HG03469 (cell line): ENCODE results near the gene DIDO1.
"Not testable (repeated sequence)": the region's sequence is repeated elsewhere in the genome, so short reads cannot be mapped to it uniquely, and the experiment has no call there.

Experiments
- ATAC-seq: cut with Tn5 transposase; IDR thresholded peaks from one replicate; pipeline ENCODE4 v1.9.1; 2021; ENCODE audit warnings: mild to moderate bottlenecking, moderate library complexity, moderate number of reproducible peaks; ENCODE audit not compliant: unreplicated experiment

The DIDO1 gene

DNA sequence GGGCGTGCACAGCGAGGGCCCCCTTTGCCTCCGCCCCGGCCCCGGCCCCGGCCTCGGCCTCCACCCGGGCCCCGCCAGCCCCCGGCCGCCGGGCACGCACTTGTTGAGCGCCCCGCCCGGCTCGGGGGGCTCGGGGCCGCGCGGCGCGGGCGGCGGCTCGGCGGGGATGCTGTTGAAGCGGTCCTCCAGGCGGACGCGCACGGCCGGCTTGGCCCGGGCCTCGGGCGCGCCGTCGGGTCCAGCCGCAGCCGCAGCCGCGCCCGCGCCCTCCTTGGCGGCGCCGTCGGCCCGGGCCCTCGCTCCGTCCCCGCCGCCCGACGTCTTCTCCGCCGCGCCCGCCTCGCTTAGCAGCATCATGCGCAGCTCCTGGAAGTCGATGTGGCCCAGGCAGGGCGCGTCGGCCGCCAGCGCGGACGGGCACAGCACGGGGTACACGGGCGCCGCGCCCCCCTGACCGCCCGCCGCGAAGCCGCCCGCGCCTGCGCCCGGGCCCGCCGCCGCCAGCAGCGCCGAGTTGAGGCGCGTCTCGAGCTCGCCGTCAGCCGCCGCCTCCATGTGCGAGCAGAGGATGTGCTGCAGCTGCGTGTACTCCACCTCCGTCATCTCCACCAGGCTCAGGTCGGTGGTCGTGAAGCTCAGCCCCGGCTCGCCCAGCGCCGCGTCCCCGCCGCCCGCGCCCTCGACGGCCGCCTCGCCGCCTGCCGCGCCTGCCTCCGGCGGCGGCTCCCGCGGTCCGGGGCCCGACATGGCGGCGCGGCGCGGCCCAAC, 65.2 kb downstream of the DIDO1 start:
- no peak for ATAC-seq

DNA sequence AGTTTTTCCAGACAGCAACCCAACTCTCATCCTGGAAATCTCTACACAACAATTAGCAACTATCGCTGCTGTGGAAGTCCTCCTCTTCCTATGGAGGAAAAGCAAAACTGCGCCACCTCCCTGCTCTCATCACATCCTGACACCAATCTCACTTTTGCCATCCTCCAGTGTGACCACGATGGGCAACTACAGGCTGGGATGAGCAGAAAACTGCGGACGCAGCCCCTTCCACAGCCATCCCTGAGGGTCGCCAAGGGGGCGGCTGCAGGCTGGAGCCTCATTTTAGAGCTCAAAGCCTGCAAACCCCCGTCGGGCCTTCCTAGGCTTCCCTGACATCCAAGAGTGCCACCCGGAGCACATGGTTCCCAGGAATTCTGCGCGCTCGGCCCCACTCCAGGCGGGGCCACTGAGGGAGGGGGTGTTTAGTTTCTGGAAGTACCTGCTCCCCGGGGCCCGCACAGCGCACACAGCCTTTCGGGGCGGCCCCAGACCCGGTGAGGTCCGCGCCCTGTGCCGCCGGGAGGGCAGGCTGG, 65.8 kb downstream of the DIDO1 start:
- no peak for ATAC-seq

DNA sequence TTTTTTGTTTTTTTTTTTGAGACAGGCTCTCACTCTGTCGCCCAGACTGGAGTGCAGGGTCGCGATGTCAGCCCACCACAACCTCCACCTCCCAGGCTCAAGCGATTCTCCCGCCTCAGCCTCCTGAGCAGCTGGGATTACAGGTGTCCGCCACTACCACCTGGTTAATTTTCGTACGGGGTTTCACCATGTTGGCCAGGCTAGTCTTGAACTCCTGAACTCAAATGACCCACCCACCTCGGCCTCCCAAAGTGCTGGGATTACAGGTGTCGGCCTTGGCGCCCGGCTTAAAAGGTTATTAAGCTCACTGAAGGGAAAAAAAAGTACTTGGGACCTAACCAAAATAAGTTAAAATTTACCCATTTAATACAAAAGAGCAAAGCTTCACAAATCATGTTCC, 66.6 kb downstream of the DIDO1 start:
- no peak for ATAC-seq

DNA sequence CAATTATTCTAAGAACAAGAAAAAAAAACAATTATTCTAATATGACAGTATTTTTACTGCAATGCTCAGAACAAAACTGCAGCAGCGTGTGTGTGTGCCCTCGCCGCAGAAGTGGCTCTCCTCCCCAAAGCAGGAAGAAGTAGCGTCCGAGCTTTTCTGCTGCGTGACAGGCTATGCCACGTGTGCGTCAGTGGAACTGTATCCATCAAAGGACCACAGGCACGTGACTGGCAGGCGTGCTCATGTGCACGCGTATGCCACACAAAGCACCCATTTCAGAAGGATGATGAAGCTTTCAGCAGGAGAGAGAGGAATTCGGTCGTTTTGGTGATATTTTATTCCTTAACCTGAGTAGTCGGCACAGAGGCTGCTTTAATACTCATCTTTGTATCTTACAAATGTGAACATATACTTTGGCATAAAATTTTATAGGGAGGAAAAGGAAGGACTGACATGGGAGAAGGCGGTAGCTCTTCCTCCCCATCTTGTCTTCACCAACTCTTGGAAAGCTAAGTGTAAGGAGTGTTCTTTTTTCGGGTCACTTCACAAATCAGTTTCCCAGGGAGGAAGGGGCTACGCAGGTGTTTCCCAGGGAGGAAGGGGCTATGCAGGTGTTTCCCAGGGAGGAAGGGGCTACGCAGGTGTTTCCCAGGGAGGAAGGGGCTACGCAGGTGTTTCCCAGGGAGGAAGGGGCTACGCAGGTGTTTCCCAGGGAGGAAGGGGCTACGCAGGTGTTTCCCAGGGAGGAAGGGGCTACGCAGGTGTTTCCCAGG, 68.1 kb downstream of the DIDO1 start:
- no peak for ATAC-seq

DNA sequence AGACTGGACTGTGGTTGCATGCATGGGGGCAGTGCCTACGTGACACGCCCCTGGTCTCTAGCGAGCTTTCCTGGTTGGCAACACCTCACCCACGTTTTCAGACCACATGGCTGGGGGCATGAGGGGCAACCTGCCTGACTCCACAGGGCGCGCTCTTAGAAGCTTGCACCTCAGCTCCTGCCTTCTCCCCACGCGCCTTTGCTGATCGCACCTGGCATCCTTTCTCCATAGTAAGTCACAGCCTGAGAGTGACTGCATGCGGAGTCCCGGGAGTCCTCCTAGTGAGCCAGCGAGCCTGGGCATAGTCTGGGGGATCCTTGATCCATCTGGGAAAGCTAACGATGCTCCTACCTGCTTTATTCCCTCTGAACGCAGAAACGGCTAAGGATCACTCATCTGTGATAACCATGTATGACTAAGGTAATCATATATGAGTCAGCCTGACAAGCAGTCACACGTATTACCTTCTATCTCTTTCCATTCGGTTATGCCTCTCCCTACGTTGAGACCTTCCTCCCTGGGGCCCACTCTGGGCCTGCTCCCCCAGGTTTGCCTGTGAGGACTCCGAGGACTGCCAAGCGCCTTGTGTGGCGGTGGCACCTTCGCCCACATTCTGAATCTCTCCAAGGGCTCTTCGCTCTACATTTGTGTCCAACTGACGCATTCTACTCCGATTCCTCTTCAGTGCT, 69.2 kb downstream of the DIDO1 start:
- ATAC-seq = no peak

DNA sequence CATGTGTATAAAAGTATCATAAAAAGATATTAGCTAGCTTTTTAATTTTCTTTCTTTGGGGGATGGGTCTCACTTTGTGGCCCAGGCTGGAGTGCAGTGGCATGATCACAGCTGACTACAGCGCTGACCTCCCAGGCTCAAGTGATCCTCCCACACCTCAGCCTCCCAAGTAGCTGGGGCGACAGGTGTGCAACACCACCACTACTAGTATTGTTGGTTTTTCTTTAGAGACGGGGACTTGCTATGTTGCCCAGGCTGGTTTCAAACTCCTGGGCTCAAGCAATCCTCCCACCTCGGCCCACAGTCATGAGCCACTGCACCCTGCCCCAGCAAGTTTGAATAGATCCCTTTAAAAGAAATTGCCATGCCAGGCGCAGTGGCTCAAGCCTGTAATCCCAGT, 71.2 kb downstream of the DIDO1 start:
- ATAC-seq = no peak

DNA sequence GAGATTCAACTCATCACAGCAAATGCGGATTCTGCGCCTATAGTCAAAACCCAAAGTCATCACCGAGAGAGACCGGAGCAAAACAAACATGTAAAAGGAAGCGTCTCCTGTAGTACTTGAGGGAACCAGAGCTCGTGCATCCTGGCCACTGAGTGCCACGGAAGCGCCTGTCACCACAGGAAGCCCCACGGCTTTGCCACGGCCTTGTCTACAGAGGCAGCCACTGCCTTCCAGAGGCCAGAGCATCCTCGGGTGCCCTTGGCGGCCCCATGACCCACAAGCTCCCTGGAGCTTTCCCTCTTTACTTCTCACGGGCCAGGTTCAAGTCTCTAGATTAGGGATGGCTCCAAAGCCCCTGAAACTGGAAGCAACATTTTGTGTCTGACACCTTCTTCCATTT, 72.2 kb downstream of the DIDO1 start:
- no peak for ATAC-seq

DNA sequence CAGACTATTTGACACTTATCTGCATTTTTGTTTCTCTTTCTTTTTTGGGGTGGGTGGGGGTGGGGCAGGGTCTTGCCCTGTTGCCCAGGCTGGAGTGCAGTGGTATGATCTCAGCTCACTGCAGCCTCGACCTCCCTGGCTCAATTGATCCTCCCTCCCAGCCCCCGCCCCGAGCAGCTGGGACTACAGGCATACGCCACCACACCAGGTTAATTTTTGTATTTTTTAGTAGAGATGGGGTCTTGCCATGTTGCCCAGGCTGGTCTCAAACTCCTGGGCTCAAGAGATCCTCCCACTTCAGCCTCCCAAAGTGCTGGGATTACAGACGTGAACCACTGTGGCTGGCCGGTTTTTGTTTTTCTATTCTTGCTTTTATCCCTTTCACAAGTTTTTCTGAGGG, 73.0 kb downstream of the DIDO1 start:
- ATAC-seq = not testable (repeated sequence)

DNA sequence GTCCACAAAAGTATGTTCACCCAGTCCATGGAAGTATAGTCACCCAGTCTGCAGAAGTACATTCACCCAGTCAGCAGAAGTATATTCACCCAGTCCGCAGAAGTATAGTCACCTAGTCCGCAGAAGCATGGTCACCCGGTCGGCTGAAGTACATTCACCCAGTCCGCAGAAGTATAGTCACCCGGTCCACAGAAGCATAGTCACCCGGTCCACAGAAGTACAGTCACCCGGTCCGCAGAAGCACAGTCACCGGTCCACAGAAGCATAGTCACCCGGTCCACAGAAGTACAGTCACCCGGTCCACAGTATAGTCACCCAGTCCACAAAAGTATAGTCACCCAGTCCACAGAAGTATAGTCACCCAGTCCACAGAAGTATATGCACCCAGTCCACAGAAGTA, 73.5 kb downstream of the DIDO1 start:
- ATAC-seq = no peak

DNA sequence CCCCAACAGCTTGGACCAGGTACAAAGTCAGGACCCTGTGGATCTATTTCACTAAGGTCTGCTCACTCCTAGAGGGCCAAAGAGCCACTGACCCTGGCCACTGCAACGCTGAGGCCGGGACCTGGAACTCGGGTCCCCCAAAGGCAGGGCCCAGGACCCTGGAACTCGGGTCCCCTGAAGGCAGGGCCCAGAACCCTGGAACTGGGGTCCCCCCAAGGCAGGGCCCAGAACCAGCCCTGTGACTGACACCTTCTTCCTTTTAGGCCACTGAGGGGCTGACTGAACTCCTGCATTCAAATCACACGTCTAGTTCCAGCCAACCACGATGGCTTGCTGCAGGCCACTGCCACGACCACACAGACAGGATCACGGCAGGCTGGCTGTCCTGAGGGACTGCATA, 74.1 kb downstream of the DIDO1 start:
- ATAC-seq = no peak

DNA sequence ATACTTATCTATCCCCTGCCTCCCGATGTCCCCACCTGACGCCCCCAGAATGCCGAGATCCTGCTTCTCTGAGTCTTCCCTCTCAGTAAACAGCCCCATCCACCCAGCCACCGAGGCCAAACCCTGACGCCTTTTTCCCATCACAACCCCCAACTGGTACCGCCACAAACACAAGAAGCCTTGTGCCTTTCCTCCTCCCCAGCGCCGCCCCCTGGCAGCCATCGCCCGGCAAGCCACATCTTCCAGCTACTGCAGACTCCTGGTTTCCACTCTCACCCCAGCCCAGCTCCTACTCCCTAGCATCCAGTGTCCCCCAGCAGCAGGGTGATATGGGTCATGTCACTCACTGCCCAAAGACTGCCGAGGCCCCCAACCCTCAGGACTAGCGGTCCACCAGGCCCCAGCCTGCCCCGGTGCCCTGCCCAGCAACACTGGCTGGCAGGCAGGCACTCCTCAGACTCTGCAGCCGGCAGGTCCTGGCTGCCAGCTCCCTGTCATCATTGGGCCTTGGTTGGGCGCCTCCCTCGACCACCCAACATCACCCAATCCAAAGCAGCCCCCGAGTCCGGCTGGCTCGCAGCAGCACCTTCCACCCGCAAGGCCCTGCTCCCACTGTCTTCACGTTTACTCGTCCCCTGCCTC, 75.9 kb downstream of the DIDO1 start:
- ATAC-seq = no peak

DNA sequence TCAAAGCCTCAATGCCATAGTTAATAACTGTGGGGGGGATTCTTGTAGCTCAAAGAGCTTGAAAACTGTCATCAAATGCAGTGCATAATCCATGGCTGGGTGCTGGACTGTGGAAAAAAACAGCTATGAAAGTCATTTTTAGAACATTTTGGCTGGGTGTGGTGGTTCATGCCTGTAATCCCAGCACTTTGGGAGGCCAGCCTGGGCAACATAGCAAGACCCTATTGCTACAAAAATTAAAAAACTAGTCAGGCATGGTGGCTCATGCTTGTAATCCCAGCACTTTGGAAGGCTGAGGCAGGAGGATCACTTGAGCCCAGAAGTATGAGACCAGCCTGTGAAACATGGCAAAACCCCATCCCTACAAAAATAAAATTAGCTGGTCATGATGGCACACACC, 76.9 kb downstream of the DIDO1 start:
- ATAC-seq = no peak

DNA sequence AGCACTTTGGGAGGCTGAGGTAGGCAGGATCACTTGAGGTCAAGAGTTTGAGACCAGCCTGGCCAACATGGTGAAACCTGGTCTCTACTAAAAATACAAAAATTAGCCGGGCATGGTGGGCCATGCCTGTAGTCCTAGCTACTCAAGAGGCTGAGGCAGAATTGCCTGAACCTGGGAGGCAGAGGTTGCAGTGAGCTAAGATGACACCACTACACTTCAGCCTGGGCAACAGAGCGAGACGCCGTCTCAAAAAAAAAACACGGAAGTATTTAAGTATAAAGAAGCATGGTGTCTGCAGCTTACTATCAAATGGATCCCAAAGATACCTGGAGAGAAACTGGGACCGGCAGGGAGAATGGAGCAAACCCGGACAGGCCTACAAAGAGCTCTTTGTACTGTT, 77.4 kb downstream of the DIDO1 start:
- ATAC-seq = not testable (repeated sequence)

DNA sequence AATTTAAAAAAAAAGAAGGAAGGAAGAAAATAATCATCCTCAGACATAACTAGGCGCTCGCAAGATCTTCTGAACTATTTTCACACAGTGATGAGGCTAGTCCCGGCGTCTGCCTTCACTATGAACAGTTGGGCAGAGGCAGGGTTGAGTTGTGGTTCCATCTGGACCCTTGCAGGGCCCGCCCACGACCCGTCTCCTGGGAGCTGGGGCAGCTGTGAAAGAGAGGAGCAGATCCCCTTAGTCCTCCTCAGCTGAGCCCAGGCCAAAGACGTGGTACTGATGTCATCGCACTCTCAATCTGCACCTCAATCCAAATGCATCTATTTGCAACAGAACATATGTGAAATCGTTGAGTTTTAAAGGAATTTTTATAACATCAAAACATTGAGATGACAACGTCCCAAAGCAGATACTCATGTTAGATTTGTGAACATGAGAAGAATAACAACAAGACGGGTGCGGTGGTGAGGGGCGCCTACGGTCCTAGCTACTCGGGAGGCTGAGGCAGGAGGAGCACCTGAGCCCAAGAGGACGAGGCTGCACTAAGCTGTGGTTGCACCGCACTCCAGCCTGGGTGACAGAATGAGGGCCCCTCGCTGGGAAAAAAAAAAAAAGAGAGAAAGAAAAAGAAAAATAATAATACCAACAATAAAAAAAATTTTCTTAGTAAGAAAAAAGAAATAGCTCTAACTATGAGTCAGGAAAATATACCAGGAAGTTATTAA, 80.0 kb downstream of the DIDO1 start:
- ATAC-seq = no peak

DNA sequence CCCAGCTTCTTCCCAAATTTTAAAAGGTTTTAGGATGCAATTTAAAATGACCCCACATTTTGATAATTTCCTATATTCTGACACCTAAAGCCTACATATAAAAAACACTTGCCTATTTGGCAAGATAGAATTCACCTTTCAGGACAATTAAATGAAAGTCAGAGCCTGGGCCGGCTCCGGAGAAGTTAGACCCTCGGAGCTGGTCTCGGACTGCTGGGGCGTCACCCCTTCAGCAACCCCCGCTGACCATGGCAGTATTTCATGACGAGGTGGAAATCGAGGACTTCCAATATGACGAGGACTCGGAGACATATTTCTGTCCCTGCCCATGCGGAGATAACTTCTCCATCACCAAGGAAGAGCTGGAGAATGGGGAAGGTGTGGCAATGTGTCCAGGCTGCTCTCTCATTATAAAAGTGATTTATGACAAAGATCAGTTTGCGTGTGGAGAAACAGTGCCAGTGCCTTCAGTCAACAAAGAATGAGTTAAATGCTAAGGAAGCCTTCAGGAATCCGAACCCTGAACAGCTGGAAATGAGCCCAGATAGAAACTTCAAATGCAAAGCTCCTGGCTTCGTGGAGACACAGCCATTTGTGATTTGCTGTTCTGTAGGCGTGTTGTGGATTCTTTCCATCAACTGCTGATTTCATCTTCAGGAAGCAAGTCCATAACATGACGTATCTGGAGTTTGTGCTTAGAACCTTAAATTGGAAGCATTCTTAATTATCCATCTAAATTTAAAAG, 80.7 kb downstream of the DIDO1 start:
- ATAC-seq = no peak

DNA sequence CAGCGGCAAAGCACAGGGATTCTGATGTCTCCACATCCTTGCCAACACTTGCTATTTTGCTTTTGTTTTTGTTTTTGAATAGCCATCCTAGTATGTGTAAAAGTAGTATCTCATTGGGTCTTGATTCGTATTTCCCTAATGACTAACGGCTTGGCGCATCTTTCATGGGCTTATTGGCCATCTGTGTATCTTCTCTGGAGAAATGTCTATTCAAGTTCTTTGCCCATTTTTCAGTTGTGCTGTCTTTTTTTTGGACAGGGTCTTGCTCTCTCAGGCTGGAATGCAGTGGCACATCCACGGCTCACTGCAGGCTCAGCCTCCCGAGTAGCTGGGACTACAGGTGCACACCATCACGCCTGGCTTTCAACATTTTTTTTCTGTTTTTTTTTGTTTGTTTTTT, 82.1 kb downstream of the DIDO1 start:
- ATAC-seq = no peak

DNA sequence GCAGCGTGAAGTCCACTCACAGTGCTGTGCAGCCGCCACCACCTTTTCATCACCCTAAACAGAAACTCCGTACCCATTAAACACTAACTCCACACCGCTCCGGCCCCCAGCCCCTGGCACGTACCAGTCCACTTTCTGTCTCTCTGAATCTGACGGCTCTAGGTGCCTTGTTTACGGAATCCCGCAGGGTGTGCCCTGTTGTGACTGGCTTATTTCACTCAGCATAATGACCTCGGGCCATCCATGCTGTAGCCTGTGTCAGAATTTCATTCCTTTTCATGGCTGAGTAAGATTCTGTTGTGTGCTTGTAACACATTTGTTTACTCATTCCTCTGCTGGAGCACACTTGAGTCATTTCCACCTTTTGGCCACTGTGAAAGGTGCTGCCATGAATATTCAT, 82.6 kb downstream of the DIDO1 start:
- ATAC-seq = no peak

DNA sequence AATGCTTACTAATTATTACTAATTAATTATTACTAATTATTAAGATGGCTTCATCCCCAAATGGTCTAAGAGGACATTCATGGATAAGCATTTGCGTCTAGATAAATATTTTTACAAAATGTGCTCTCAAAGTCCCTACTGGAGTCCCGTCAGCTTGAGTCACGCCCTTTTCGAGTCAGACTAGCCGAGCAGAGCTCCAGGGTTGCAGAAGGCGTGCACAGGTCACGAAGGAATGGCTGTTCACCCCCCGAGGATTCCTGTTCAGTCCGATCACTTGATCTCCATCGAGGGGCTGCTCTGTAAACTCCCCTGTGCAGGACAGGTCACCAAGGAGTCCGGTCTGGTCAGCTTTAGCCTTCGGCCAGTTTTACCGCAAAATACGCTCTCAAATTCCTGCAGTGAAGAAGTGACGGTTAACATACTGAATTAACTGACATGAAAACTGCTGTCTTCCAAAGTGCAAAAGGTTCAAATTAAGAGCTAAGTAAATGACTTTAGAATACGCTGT, 84.5 kb downstream of the DIDO1 start:
- ATAC-seq = no peak
